ENCODE measurements around the gene TMEM218.

DNA sequence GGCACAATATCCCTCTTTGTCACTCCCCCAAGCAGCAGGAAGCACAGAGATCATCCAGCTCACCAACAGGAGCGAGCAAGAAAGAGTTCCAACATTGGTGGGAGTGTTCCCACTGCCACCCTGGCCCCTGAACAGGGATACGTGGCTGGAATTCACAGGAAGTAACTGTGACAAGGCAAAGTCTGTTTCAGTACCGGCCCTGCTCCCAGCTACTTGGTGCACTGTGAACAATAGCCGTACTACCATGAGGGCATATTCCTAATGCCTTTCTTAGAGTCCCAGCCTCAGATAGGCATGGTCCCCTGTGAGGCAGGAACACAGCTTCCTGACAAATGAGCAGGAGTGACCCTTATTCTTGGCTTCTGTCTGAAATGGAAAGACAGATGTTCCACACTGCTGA is 50.1 kb downstream of the TMEM218 start:
- TF ChIP-seq, protein P1, sequence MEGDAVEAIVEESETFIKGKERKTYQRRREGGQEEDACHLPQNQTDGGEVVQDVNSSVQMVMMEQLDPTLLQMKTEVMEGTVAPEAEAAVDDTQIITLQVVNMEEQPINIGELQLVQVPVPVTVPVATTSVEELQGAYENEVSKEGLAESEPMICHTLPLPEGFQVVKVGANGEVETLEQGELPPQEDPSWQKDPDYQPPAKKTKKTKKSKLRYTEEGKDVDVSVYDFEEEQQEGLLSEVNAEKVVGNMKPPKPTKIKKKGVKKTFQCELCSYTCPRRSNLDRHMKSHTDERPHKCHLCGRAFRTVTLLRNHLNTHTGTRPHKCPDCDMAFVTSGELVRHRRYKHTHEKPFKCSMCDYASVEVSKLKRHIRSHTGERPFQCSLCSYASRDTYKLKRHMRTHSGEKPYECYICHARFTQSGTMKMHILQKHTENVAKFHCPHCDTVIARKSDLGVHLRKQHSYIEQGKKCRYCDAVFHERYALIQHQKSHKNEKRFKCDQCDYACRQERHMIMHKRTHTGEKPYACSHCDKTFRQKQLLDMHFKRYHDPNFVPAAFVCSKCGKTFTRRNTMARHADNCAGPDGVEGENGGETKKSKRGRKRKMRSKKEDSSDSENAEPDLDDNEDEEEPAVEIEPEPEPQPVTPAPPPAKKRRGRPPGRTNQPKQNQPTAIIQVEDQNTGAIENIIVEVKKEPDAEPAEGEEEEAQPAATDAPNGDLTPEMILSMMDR (IDR thresholded peaks at IDR 0.05), result no peak
- no peak for TF ChIP-seq POLR2AphosphoS5 (IDR thresholded peaks at IDR 0.05)
